ENCODE results near the gene RAG1. TPM values are rescaled to one million over a fixed set of nuclear protein-coding genes. Genes with fewer than 3 reads are reported as not detected.

The RAG1 gene
- total RNA-seq, 2 donors from 2014 or later, result 0.42 to 0.86 TPM

DNA sequence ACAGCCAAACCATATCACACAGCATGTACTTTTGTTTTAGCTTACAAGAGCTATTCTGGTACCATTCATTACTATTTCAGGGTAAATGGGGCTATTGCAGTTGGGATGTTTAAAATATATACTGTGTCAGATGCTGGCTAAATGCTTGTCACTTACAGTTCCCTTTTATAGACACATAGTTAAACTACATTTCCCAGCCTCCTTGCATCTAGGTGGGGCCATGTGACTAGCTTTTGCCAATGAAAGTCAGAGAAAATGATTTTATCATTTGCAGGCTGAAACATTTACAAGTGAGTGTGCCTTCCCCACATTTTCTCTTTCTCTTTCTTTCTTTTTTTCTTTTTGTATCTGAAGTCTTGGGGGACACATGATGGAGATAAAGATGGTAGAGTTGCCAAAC, 18.7 kb downstream of the RAG1 start:
- Histone ChIP-seq H3K4me1 (ENCODE audit: control insufficient read depth, insufficient read depth, low read length) (no peaks in the 10 kb centered on the region), H3K9me3 (ENCODE audit: control insufficient read depth, low read length) (peaks cover 10% of the 10 kb centered on the region), H3K4me3 (ENCODE audit: low read length) (no peak overlapping the region), H3K27ac (ENCODE audit: low read depth, low read length) (no peak overlapping the region), H3K27me3 (ENCODE audit: control insufficient read depth, insufficient read depth, low read length, poor library complexity, severe bottlenecking) (peaks cover 70% of the 10 kb centered on the region), H3K36me3 (ENCODE audit: control insufficient read depth, insufficient read depth, low read length) (no peaks in the 10 kb centered on the region), H3K9ac (ENCODE audit: extremely low read depth, low read length, poor library complexity, severe bottlenecking) (no peak overlapping the region)
- H3K27ac Mint-ChIP-seq, result no peak overlapping the region
- H3K4me3 Mint-ChIP-seq, result no peak overlapping the region
- DNase-seq, result no peak
- H3K4me1 Mint-ChIP-seq, result no peaks in the 10 kb centered on the region
- TF ChIP-seq, protein P1, sequence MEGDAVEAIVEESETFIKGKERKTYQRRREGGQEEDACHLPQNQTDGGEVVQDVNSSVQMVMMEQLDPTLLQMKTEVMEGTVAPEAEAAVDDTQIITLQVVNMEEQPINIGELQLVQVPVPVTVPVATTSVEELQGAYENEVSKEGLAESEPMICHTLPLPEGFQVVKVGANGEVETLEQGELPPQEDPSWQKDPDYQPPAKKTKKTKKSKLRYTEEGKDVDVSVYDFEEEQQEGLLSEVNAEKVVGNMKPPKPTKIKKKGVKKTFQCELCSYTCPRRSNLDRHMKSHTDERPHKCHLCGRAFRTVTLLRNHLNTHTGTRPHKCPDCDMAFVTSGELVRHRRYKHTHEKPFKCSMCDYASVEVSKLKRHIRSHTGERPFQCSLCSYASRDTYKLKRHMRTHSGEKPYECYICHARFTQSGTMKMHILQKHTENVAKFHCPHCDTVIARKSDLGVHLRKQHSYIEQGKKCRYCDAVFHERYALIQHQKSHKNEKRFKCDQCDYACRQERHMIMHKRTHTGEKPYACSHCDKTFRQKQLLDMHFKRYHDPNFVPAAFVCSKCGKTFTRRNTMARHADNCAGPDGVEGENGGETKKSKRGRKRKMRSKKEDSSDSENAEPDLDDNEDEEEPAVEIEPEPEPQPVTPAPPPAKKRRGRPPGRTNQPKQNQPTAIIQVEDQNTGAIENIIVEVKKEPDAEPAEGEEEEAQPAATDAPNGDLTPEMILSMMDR (conservative IDR thresholded peaks at IDR 0.05), result no peak
- H3K36me3 Mint-ChIP-seq (ENCODE audit: low read depth), result no peaks in the 10 kb centered on the region
- H3K9me3 Mint-ChIP-seq, result peaks cover 10% of the 10 kb centered on the region
- peaks cover 52% of the 10 kb centered on the region for H3K27me3 Mint-ChIP-seq (ENCODE audit: insufficient read depth)

DNA sequence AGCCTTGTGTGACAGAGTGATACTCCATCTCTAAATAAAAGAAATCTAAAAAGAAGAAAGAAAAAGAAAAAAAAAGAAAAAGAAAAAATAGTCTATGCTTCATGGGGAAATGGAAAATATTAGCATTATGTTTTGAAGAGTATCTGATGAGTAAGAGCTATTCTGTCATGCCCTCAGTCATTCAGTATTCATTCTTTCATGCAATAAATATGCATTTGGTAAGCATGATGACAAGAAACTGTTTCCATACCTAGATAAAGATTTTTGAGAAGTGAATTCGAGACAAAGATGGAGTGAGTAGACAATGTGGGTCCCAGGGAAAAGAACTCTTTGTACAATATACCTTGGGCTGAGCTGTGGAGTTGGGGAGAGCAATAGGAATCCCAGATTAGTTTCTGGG, 20.3 kb downstream of the RAG1 start:
- 17 to 68% methylated on average over 1 of the region's 1 CpG for WGBS, 2 experiments (ENCODE audit: insufficient coverage in 1 of 2, insufficient read length in 1 of 2)
- no peak overlapping the region for H3K27ac ChIP-seq (ENCODE audit: low read depth, low read length)
- TF ChIP-seq, protein P1 (conservative IDR thresholded peaks at IDR 0.05), result no peak
- H3K27me3 Mint-ChIP-seq (ENCODE audit: insufficient read depth), result peaks cover 61% of the 10 kb centered on the region
- no peaks in the 10 kb centered on the region for H3K9me3 ChIP-seq (ENCODE audit: control insufficient read depth, low read length)
- H3K9me3 Mint-ChIP-seq, result no peaks in the 10 kb centered on the region
- peaks cover 86% of the 10 kb centered on the region for H3K27me3 ChIP-seq (ENCODE audit: control insufficient read depth, insufficient read depth, low read length, poor library complexity, severe bottlenecking)
- H3K4me1 ChIP-seq (ENCODE audit: control insufficient read depth, insufficient read depth, low read length), result no peaks in the 10 kb centered on the region
- H3K36me3 Mint-ChIP-seq (ENCODE audit: low read depth), result no peaks in the 10 kb centered on the region
- H3K27ac Mint-ChIP-seq, result no peak overlapping the region
- H3K4me1 Mint-ChIP-seq, result no peaks in the 10 kb centered on the region
- DNase-seq, result no peak
- H3K36me3 ChIP-seq (ENCODE audit: control insufficient read depth, insufficient read depth, low read length), result no peaks in the 10 kb centered on the region
- no peak overlapping the region for H3K4me3 ChIP-seq (ENCODE audit: low read length)
- no peak overlapping the region for H3K4me3 Mint-ChIP-seq
- H3K9ac ChIP-seq (ENCODE audit: extremely low read depth, low read length, poor library complexity, severe bottlenecking), result no peak overlapping the region

DNA sequence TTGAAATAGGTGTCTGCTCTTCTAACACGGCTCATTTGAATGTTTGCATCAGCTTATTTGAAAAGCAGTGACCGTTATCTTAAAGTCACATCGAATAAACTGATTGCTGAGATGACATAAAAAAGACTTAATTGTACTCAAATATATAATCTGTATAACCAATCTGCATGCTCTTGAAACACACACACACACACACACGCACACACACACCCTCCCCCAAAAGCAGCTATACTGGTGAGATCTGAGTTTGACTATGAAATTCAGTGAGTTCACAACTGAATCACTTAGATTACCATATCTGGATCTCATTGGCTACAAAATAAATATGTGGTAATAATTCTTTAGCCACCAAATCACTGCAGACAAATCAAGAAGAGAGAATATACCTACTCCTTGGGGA, 22.7 kb downstream of the RAG1 start:
- DNase-seq, result no peak
- Histone ChIP-seq H3K27ac (ENCODE audit: low read depth, low read length) (no peak overlapping the region), H3K36me3 (ENCODE audit: control insufficient read depth, insufficient read depth, low read length) (no peaks in the 10 kb centered on the region), H3K4me1 (ENCODE audit: control insufficient read depth, insufficient read depth, low read length) (peaks cover 4% of the 10 kb centered on the region), H3K9me3 (ENCODE audit: control insufficient read depth, low read length) (no peaks in the 10 kb centered on the region), H3K27me3 (ENCODE audit: control insufficient read depth, insufficient read depth, low read length, poor library complexity, severe bottlenecking) (peaks cover 76% of the 10 kb centered on the region), H3K4me3 (ENCODE audit: low read length) (no peak overlapping the region), H3K9ac (ENCODE audit: extremely low read depth, low read length, poor library complexity, severe bottlenecking) (no peak overlapping the region)
- H3K27me3 Mint-ChIP-seq (ENCODE audit: insufficient read depth), result peaks cover 61% of the 10 kb centered on the region
- H3K4me3 Mint-ChIP-seq, result no peak overlapping the region
- no peaks in the 10 kb centered on the region for H3K36me3 Mint-ChIP-seq (ENCODE audit: low read depth)
- 50 to 81% methylated on average over 1 to 4 of the region's 4 CpGs for WGBS, 2 experiments (ENCODE audit: insufficient coverage in 1 of 2, insufficient read length in 1 of 2)
- H3K9me3 Mint-ChIP-seq, result no peaks in the 10 kb centered on the region
- H3K4me1 Mint-ChIP-seq, result peaks cover 4% of the 10 kb centered on the region
- TF ChIP-seq, protein P1 (conservative IDR thresholded peaks at IDR 0.05), result no peak
- H3K27ac Mint-ChIP-seq, result no peak overlapping the region
